Astrocyte (in vitro differentiated cells and primary cell): ENCODE results near the gene DEDD2.

Experiments used
- CTCF ChIP-seq: IDR thresholded peaks from 2 replicates; pipeline ENCODE4 v1.5.1; 2011; ENCODE audit warnings: low read depth, mild to moderate bottlenecking, inconsistent platforms, low read length, moderate library complexity; ENCODE audit not compliant: insufficient read depth
- EZH2 ChIP-seq: IDR thresholded peaks from 2 replicates; pipeline ENCODE4 v1.6.1; 2012; ENCODE audit warnings: mild to moderate bottlenecking, low read length, inconsistent platforms; ENCODE audit not compliant: insufficient read depth

- TF ChIP-seq CTCF, result no peak
- no peak for TF ChIP-seq EZH2
These were observed 43.8 kb downstream of the DEDD2 start for GRCh38 chr19:42173695-42174094.
